NT2/D1 (cell line): Measurements from ENCODE around the gene IRF2.

ENCODE experiments used
- SUZ12 ChIP-seq: IDR thresholded peaks from 2 replicates; pipeline ENCODE4 v1.6.1; 2011; ENCODE audit not compliant: insufficient read length, insufficient read depth; ENCODE audit errors: extremely low read depth
- YY1 ChIP-seq: IDR thresholded peaks from 2 replicates; pipeline ENCODE4 v1.6.1; 2011; ENCODE audit not compliant: insufficient read length, insufficient read depth
- ZNF274 ChIP-seq: IDR thresholded peaks from 2 replicates; pipeline ENCODE4 v1.6.1; 2011; ENCODE audit warnings: mild to moderate bottlenecking, low read depth, low read length

GRCh38 chr4:184514121-184514988, 40.0 kb upstream of the IRF2 start:
- TF ChIP-seq ZNF274 (no peak), YY1 (no peak), SUZ12 (no peak)
